Measurements from ENCODE around the gene TMEM156.

DNA sequence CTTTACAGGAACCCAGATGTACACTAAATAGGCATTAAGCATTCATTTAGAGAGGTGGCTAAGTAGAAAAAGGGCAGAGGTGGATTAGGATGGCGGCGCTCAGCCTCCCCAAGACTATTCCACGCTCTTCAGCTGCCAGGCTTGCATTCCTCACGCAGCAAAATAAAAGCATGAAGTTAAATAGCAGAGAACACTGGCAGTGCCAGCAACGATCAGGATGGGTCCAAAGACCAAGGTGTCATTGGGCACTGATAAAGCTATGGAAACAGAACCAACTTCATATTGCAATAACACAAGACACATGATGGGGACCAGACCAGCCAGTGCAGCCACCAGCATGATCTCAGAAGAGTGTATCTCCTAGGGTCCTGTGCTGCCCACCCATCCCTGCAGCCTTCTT is 42.0 kb downstream of the TMEM156 start:
- TF ChIP-seq GATA2 (IDR thresholded peaks at IDR 0.05; ENCODE audit: low read depth, low read length) (no peak), GATA3 (IDR thresholded peaks at IDR 0.05; ENCODE audit: low read depth, low read length) (no peak)
